ENCODE measurements around the gene GID8. TPM values are rescaled to one million over a fixed set of nuclear protein-coding genes. Genes with fewer than 3 reads are reported as not detected.

The GID8 gene
- total and polyA plus RNA-seq, 12 donors: 9.4 to 38.5 (median 22.3) TPM

DNA sequence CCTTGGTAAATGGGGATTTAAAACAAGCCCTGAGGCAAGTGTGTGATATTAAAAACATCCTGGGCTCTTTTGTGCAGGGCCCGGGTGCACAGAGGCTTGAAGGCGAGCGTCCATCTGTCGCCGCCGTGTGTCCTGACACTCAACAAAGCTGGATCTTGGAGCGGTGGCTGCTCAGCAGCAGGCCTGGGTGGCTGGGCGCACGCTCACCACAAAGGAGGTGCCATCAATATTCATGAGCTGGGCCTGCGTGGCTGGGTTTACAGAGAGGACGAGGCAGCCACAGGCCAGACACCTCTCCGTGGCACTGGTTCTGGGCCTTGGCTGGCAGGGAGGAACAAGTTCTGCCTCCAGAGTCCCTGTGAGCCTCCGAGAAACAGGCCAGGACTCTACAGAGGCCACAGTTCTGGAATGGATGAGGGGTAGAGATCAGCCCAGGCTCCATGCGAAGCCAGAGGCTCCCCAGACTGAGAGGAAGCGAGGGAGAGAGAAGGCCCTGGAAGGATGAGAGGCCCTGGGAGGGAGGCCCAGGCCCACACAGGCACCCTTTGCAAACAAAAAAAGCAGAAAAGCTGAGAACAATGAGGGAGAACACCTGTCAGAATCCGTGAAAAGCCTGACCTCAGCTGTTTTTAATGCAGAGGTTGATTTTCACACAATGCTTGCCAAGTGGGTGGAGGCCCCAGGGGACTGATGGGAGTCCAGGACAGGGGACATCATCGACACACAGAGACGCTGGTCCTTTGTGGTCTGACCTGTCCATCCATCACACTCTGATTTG is 46.9 kb downstream of the GID8 start:
- Histone ChIP-seq H3K36me3 (replicated peaks in 1 of 2) (no peaks in the 10 kb centered on the region), H3K4me1 (replicated peaks in 1 of 2) (no peaks in the 10 kb centered on the region), H3K4me3 (no peak overlapping the region), H3K27me3 (peaks cover 23% of the 10 kb centered on the region), H3K9me3 (replicated peaks in 1 of 3) (no peaks in the 10 kb centered on the region), H3K27ac (no peak overlapping the region)
- intact Hi-C loops (cut with DNase I): no loop called here
- WGBS, 4 donors: 79 to 86% (median 82%) methylated on average over 14 to 18 of the region's 18 CpGs
- DNase-seq: no peak
- no peak for TF ChIP-seq POLR2A (IDR thresholded peaks at IDR 0.05)
- TF ChIP-seq, protein P1, sequence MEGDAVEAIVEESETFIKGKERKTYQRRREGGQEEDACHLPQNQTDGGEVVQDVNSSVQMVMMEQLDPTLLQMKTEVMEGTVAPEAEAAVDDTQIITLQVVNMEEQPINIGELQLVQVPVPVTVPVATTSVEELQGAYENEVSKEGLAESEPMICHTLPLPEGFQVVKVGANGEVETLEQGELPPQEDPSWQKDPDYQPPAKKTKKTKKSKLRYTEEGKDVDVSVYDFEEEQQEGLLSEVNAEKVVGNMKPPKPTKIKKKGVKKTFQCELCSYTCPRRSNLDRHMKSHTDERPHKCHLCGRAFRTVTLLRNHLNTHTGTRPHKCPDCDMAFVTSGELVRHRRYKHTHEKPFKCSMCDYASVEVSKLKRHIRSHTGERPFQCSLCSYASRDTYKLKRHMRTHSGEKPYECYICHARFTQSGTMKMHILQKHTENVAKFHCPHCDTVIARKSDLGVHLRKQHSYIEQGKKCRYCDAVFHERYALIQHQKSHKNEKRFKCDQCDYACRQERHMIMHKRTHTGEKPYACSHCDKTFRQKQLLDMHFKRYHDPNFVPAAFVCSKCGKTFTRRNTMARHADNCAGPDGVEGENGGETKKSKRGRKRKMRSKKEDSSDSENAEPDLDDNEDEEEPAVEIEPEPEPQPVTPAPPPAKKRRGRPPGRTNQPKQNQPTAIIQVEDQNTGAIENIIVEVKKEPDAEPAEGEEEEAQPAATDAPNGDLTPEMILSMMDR (IDR thresholded peaks at IDR 0.05): no peak

DNA sequence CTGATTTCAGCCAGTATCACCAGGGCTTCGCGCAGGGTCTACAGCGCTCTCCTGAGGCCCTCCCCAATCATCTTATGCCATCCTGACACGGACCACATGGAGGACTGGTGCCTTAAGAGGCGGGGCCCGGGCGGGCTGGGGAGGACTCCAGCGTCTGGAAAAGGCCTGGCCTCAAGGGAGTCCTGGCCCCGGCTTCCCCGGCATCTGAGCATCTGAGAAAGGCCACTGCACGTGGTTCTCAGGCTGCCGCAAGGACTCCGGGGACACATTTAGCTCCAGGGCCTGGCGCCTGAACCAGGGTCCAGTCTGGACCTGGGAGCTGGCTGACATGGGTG is 47.5 kb downstream of the GID8 start:
- Histone ChIP-seq H3K9me3 (replicated peaks in 1 of 3) (no peaks in the 10 kb centered on the region), H3K4me3 (no peak overlapping the region), H3K4me1 (replicated peaks in 1 of 2) (no peaks in the 10 kb centered on the region), H3K27me3 (peaks cover 20% of the 10 kb centered on the region), H3K36me3 (replicated peaks in 1 of 2) (no peaks in the 10 kb centered on the region), H3K27ac (no peak overlapping the region)
- WGBS, 4 donors: 66 to 81% (median 76%) methylated on average over 8 to 14 of the region's 14 CpGs; no CpG with 5 or more reads in 1 of the 4 donors
- intact Hi-C loops (cut with DNase I): no loop called here
- DNase-seq: no peak
- TF ChIP-seq, protein P1 (IDR thresholded peaks at IDR 0.05): no peak
- no peak for TF ChIP-seq POLR2A (IDR thresholded peaks at IDR 0.05)

DNA sequence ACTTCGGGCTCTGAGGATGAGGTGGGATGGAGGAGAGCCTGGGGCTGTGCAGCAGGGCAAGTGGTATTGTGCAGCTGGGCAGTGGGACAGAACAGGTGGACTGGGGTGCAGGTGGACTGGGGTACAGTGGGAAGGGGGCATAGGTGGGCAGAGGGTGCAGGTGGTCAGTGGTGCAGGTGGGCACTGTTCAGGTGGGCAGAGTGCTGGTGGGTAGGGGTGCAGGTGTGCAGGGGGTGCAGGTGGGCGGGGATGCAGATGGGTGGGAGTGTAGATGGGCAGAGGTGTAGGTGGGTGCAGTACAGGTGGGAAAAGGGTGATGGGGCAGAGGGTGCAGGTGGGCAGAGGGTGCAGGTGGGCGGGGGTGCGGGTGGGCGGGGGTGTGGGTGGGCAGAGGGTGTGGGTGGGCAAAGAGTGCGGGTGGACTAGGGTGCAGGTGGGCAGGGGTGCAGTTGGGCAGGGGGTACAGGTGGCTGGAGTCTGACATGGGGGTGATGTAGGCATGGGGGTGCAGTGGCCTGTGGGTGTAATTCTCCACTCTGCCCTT is 48.4 kb downstream of the GID8 start:
- intact Hi-C loops (cut with DNase I): no loop called here
- H3K27me3 ChIP-seq: peaks cover 14% of the 10 kb centered on the region
- no peak overlapping the region for H3K27ac ChIP-seq
- 68 to 96% (median 74%) methylated on average over 5 to 6 of the region's 6 CpGs for WGBS, 4 donors
- H3K4me1 ChIP-seq (replicated peaks in 1 of 2): no peaks in the 10 kb centered on the region
- H3K4me3 ChIP-seq: no peak overlapping the region
- H3K36me3 ChIP-seq (replicated peaks in 1 of 2): no peaks in the 10 kb centered on the region
- TF ChIP-seq, protein P1 (IDR thresholded peaks at IDR 0.05): no peak
- TF ChIP-seq POLR2A (IDR thresholded peaks at IDR 0.05): no peak
- no peak for DNase-seq
- H3K9me3 ChIP-seq (replicated peaks in 1 of 3): no peaks in the 10 kb centered on the region

DNA sequence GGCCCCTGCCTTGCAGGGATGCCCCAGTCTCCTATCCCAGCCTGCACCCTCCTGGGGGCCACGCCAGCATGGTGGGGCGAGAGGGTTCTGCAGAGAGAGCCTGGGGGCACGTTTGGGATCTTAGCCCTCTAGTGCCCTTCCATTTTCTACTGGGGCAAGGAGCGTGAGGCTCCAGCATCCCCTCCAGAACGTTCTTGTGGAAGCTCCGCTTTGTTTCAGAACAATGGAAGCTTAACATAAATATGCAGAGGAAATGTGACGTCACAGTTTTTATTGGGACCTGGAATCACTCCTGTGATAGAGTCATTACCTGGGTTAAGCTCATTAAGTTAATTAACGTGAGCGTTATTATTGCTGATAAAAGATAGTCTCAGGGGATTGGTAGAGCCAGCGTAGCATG is 49.2 kb downstream of the GID8 start:
- H3K36me3 ChIP-seq (replicated peaks in 1 of 2): no peaks in the 10 kb centered on the region
- WGBS, 4 donors: 40 to 61% (median 51%) methylated on average over 8 to 10 of the region's 10 CpGs
- H3K27ac ChIP-seq: no peak overlapping the region
- no peaks in the 10 kb centered on the region for H3K4me1 ChIP-seq (replicated peaks in 1 of 2)
- no peak for DNase-seq
- peaks cover 8% of the 10 kb centered on the region for H3K27me3 ChIP-seq
- intact Hi-C loops (cut with DNase I): no loop called here
- H3K9me3 ChIP-seq (replicated peaks in 1 of 3): no peaks in the 10 kb centered on the region
- H3K4me3 ChIP-seq: no peak overlapping the region
- no peak for TF ChIP-seq POLR2A (IDR thresholded peaks at IDR 0.05)
- TF ChIP-seq, protein P1 (IDR thresholded peaks at IDR 0.05): no peak

Data from adrenal gland (tissue), 12 donors.